Measurements from ENCODE around the gene HSPB9.
A peak's percentile ranks its signal among the peaks of the same experiment; 100 is the strongest.
"Not testable (repeated sequence)": the region's sequence is repeated elsewhere in the genome, so short reads cannot be mapped to it uniquely, and the experiment has no call there.

HSPB9 gene

DNA sequence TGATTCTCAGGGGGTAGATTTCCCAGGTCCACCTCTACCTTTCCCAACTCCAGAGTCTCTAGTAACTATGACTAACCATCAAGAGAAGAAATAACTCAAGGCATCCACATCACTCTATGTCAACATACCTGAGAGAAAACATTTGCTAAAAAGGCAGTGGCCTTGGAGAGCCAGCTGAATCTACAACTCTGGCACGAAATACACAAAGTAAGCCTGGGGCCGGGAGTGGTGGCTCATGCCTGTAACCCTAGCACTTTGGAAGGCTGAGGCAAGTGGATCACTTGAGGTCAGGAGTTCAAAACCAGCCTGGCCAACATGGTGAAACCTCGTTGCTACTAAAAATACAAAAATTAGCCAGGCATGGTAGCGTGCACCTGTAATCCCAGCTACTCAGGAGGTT is 20.5 kb downstream of the HSPB9 start:
- not testable (repeated sequence) for DNase-seq (ENCODE audit: low read depth in 2 of 2)

DNA sequence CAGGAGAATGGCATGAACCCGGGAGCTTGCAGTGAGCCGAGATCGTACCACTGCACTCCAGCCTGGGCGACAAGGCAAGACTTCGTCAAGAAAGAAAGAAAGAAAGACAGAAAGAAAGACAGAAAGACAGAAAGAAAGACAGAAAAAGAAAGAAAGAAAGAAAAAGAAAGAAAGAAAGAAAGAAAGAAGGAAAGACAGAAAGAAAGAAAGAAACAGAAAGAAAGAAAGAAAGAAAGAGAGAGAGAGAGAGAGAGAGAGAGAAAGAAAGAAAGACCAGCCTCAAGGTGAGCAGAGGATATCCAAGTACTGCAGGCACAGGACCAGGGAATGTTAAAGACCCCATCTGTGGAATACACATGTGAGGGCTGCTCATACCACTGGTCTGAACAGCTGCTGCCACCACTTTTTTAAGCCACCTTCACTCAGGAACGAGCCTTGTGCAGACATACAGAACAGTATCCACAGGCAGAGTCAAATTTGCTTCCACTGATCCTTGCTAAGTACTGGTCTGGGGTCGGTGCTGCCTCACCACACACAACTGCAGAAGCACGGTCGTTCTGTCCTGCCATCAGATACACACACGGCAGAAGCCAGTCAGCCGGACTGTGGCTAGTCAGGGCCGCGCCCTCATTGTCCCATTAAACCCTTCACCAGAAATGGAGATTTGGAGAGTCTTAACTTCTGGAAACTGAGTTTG is 24.5 kb downstream of the HSPB9 start:
- DNase-seq (ENCODE audit: low read depth in 2 of 2): no peak

GRCh38 chr17:42153919-42154742 is 31.5 kb downstream of the HSPB9 start:
- DNase-seq (ENCODE audit: low read depth in 2 of 2): no peak

- DNase-seq (ENCODE audit: low read depth in 2 of 2): no peak
Observed at GRCh38 chr17:42155614-42156045, 33.0 kb downstream of the HSPB9 start.

DNA sequence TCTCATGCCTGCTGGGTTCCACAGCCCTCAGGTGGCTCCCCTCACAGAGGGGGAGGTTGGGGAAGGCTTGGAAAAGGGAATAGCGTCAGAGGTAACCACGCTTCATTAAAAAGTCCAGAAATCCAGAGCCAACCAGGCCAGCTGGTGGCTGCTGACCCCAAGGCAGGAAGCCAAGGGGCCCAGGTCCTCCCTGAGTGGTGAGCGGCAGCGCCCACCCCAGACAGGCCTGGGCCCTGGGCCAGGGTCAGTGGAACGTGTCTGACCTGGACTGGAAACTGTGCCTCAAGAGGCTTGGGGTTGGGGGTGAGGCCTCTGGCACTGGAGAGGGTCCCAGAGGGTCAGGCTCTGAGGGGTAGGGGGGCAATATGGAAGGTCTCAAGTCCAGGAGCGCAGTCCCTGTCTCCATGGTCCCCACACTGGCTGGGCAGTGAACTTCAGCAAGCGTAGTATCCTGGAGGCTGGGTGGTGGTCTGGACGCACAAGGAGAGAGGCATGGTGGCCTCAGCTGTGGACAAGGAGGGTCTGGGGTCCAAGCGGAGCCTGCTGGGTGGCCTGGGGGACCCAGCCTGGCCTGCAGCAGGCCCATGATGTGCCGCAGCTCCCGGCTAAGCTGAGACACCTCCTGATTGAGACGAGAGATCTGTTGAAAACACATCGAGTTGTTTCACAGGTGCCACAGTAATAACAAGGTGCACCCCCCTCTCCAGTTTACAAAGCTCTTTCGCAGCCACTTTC is 37.4 kb downstream of the HSPB9 start:
- DNase-seq (ENCODE audit: low read depth in 2 of 2): no peak

DNA sequence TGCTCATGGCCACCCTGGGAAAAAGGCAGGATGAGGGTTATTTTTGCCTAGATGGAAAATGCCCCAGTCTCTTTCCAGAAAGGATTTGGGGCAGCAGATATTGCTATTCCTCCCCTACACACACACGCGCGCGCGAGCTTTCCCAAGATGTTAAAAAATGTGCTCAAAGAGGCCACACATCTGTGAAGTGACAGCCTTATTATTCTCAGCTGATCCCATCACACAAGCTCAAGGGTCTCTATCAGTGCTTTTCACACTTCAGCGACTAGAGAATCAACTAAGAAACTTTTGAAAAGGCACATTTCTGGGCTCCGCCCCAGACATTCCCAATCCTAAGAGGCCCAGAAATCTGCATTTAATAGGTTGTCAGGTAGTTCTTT is 37.9 kb downstream of the HSPB9 start:
- DNase-seq (ENCODE audit: low read depth in 2 of 2): no peak

- peak in 1 of 2 donors; percentile 30 for DNase-seq (ENCODE audit: low read depth in 2 of 2)
Observed at GRCh38 chr17:42163113-42163512, 40.5 kb downstream of the HSPB9 start.

GRCh38 chr17:42163696-42164407 is 41.2 kb downstream of the HSPB9 start:
- DNase-seq (ENCODE audit: low read depth in 2 of 2): no peak

DNA sequence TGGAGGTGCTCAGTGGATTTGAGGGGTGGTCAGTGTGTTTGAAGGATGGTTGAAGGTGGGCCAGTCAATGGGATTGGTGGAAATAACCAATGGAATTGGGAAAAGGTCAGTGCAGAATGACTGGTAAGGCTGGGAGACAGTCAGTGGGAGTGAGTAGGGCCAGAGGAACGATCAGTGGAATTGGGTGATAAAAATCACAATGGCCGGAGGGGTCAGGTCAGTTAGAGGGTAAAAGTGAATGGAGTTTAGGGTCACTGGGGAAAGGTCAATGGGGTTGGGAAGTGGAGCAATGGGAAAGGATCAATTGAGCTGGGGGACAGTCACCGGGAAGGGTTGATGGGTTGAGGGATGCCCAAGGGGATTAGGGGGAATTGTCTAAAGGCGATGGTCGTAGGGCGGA is 43.1 kb downstream of the HSPB9 start:
- DNase-seq (ENCODE audit: low read depth in 2 of 2): no peak

- DNase-seq (ENCODE audit: low read depth in 2 of 2): no peak
Observed at GRCh38 chr17:42166196-42166763, 43.7 kb downstream of the HSPB9 start.

DNA sequence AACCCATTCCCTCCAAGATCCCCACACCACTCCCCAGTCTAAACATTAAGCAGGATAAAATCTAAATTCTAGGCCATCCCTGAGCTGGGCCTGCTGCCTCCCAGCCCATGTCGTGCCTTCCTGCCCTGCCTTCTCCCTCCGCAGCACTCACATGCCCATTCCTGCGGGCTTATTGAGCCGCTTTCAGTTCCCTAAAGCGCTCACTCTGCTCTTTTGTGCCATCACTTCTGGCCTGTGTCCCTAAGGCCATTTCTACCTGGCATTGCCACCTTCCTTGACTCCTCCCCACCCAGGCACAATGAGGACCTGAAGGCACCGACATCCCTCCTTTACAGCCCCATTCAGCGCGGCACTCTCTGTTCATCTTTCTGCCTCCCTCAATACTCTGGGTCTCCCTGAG is 45.2 kb downstream of the HSPB9 start:
- DNase-seq (ENCODE audit: low read depth in 2 of 2): no peak

- no peak for DNase-seq (ENCODE audit: low read depth in 2 of 2)
Observed at GRCh38 chr17:42169351-42169750, 46.7 kb downstream of the HSPB9 start.

DNA sequence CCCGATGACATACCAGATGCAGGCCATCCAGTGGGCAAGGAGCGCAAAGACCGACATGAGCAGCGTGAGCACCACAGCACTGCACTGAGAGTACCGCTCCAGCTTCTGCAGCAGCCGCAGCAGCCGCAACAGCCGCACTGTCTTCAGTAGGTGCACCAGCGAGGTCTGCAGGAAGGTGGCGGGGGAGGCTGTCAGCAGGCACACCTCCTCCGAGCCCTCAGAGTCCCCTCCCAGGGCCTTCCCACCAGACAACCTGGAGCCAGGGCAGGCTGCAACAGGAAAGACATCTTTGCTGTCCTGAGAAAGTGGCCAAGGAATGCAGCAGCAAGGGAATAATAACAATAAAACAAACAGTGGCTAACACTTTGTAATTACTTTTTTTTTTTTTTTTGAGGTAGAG is 49.2 kb downstream of the HSPB9 start:
- DNase-seq (ENCODE audit: low read depth in 2 of 2): no peak
